GM21390 (cell line): Measurements from ENCODE around the gene VPS35L.
A peak's percentile ranks its signal among the peaks of the same experiment; 100 is the strongest.
"Not testable (repeated sequence)": the region's sequence is repeated elsewhere in the genome, so short reads cannot be mapped to it uniquely, and the experiment has no call there.

Experiments used
- ATAC-seq: cut with Tn5 transposase; IDR thresholded peaks from one replicate; pipeline ENCODE4 v1.9.1; 2021; ENCODE audit not compliant: unreplicated experiment

The VPS35L gene

DNA sequence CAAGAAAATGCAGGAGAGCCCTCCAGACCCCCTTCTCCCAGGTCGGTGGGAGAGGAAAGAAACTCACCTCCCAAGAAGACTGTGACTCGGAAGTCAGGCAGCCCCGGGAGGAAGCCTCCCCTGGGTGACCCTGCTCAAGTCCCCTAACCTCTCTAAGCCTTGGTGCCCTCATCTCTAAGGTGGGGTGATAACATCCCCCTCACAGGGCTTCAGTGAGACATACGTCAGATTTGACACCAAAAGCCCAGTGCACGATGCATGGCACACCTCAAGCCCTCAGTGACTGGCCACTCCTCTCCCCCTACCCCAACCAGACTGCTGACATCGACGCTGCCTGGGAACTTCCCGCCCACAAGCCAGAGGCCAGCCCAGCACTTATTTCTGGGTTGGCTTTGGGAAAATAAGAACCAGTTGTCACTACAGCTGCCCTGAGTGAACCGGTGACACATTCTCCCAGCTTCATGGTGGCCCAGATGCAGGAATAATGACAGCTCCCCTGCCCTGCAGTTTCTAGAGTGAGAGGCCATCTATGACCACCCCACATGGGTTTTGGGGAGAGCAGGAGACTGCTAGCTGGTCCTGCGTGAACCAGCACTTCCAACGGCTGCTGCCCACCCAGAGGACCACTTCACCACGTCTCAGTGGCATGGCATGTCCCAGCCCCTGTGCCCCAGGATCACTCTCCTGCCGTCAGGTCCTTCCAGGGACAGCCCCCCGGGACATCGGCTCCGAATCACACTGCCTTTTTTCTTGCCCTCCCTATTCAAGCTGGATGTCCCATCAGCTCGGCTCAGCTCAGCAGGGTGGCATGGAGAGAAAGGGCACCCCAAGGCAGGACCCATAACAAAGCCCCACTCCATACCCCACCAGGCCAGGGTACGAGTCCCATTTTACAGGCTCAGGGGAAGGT, 153.0 kb downstream of the VPS35L start:
- no peak for ATAC-seq

DNA sequence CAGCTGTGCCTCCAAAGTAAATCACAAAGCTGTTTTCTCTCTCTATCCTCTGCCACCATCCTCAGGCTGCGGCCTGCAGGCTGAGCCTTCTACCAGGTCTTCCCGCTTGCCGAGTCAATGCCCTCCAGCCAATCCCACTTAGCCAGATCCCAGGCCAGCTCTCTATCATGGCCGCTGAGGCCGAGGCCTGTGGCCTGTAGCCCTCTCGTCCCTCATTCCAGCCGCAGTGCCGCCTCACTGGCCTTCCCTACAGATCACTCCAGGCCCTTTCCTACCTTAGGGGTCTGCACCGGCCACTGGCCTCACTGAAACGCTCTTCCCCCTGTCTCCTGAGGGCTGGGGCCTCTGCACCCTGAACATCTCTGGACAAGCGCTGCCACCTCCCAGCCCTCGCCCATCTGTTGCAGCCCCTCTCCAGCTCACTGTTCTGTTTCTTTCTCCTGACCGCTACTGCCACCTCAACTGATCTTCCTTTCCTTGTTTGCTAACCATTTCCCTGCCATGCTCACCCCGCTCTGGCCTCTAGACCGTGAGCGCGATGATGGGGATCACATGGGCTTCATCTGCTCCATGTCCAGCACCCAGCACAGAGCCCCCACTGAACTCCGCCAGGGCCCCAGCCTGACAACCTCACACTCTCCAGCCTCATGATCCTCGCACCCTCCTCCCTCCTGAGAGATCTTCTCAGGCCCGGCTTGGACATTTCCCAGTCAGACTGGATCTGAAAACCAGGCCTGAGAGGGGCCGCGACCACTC, 154.1 kb downstream of the VPS35L start:
- no peak for ATAC-seq

DNA sequence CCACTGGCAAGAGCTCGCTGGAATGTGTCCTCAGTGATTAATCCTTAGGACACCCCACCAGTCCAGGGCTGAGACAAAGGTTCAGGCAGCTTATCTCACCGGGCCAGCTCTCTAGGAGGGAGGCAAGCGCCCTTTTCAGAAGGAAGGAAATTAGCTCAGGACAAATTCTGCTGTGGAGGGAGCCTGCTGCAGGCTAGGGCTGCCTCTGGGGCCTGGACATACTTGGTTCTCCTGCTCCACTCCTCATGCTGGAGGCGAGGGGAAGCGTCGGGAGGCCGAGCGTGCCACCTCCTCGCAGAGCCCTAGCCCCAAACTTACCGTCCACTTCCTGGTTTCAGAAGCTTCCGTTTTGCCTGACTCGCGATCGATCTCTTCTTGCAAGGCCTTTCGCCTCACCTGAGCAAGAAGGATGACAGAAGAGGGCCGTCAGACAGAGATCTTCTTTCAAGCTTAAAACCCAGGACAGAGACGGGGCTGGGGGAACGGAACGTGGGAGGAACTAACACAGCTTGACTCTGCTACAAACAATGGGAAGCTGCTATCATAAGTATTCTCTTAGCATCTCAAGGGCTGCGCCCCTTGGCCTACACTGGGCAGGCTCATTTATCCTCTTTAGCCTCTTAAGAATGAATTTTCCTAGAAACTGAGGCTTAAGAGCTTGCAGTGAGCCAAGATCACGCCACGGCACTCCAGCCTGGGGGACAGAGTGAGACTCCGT, 154.8 kb downstream of the VPS35L start:
- ATAC-seq: no peak

DNA sequence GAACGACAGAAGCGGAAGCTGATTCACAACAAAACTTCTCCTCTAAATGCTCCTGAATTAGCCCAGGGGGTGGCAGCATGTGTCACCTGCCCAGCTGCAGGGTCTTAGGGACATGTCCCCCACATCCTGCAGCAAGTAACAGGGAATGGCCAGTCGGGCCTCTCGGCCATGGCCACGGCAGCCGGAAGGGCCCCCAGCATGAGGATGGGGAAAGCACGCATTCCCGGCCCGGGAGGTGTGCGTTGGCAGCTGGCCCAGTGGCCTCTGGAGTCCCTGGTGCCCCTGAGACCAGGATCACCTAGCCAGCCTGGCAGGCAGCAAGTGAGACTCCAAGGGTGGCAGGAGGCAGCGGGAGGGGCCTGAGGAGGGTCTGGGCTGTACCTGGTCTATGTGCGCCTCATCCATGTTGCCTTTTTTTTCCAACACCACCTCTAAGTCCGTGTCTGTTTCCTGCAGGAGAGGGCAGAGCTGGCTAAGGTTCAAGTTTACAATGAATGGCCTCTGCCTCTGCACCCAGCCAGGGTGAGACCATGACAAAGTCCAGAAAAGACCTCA, 155.6 kb downstream of the VPS35L start:
- ATAC-seq: no peak

DNA sequence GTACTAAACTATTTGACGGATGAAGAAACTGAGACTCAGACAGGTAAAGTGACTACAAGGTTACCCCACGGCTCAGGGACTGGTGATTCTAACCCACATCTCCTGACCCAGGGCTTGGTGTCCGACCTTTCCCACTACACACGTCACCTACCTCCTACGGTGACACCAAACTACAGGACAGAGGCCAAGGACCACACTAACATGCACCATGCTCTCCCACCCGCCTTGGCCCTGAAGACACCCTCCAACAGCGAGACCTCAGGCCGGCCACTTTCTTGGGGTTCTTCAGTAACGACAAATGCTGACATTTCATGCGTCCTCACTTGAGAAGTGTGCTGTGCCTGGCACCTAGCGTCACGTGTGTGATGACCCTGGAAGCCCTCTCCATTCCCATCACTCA, 156.1 kb downstream of the VPS35L start:
- no peak for ATAC-seq

DNA sequence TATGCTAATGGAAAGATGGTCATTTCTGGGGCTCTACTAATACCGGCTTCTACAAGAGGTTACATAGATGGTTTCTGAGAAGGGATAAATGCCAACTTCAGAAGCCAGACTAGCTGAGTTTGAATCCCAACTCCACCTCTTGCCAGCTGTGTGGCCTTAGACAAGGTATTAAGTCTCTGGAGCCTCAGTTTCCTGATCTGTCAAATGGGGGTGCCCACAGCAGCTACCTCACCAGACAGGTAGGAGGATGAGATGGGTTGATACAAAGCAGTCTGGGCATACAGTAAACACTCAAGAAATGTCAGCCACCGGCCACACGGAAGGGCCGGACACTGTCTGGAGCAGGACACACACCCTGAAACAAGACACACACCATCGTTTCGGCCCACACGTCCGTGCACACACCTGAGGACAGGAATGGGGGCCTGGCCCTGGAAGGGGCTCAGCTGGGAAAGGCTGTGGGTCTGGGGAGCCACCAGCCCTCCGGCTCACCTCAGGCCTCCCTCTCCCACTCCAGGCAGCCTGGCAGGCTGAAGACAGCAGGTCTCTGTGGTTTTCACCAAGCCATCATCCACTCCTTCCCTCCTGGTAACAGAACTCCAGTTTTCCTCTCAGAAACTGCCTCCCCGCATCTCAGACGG, 157.0 kb downstream of the VPS35L start:
- no peak for ATAC-seq

DNA sequence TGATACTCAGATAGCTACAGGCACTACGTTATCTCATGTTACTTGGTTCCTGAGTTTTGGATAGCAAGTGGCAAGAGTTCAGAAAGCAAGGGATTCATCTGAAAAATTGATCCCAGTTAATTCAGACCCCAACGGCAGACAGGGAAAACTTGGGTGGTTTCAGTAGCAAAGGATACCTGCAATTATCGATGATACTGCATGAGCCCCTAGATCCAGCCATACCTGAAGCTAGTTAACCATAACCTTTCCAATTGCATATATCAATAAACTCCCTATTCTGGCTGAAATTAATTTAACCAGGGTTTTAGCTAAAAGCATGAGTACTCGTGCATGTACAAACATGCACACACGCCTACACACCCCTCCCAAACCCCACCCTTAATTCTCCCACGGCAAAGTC, 158.2 kb downstream of the VPS35L start:
- no peak for ATAC-seq

DNA sequence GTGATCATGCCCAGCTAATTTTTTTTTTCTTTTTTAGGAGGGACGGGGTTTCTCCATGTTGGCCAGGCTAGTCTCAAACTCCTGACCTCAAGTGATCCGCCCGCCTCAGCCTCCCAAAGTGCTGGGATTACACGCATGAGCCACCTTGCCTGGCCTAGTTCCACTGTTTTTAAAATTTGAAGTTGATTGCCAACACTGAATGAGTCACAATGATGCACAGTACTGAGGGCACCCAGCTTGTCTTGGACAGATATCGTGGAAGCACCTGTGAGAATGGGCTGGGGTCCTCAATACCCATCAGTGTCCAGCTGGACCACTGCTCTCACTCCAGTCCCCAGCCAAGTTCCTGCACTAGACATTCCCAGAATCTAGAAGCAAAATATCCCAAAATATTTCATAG, 160.1 kb downstream of the VPS35L start:
- no peak for ATAC-seq

DNA sequence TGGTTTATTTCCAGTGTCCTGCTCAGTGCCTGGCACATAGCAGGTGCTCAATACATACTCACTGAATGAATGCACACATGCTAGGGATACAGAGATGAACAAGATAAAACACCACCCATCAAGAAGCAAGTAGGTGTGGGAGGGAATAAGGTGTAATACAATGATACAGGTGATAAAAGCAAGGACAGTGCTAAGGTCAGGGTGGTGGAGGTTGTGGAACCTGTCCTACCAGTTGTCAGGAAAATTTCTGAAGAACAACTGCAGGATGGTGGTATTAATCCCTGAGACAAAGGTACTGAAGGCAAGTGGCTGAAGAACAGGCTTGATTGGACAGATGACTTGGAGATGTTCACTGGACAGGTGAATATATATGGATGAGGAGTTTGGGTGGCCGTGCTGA, 160.7 kb downstream of the VPS35L start:
- ATAC-seq: no peak

DNA sequence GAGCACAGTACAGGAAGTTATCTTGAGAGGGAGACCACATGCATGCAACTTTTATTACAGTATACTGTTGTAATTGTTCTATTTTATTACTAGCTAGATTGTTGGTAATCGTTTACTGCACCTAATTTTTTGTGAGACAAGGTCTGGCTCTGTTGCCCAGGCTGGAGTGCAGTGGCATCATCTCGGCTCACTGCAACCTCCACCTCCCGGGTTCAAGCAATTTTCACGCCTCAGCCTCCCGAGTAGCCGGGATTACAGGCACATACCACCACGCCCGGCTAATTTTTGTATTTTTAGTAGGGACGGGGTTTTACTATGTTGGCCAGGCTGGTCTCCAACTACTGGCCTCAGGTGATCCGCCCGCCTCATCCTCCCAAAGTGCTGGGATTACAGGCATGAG, 161.2 kb downstream of the VPS35L start:
- ATAC-seq: not testable (repeated sequence)

DNA sequence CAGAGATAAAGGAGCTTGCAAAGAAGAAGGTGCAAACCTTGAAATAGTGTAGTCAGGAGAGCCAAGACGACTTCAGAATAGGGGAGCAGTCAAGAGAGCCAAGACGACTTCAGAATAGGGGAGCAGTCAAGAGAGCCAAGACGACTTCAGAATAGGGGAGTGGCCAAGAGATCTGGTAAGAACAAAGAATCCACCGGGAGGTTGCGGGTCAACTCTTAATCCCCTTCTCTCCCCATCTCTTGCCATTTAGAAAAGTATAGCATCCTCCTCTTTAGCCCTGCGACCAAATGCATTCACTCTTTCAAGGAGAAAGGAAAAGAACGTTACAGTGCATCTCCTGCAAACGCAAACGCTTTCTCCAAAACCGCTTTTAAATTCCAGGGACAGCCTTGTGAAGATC, 161.8 kb downstream of the VPS35L start:
- ATAC-seq: no peak

DNA sequence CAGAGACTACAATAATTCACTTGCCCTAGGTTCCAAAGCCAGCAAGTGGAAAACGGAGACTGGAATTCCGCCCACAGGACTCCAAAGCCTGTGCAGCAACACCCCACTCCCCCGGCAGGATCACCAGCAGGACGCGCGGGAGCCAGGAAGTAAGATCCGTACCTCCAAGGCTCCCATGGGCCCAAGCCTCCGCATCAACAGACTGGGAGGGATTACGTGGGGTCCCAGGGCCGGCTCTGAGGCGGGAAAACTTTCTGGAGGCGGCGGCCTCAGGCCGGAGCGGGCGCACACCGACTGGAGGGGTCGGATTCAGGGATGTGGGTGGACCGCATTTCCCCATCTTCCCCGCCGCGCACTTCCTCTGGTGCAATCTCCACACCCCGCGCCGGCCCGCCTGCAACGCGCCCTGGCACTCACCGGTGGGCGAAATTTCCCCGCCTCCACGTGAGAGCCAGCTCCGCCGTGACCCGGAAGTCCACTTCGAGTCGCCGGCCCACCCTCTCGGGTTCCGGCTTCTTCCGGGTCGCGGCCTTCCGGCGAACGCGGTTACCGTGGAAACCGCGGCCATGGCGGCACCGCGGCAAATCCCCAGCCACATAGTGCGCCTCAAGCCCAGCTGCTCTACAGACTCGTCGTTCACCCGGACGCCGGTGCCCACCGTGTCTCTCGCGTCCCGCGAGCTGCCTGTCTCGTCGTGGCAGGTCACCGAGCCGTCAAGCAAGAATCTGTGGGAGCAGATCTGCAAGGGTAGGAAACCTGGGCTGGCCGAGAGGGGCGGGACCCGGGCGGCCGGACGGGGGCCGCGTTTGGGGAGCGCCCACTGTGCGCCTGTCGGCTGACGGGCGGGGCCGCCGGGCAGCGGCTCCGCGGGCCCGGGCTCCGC, 162.5 kb downstream of the VPS35L start, which contains the start of the genes IQCK and KNOP1:
IQCK (plus strand) TSS at position 531 of the 883 bp plus-strand sequence; CDS start at position 567, 36 bp downstream.
KNOP1 (minus strand) TSS at position 487 of the 883 bp plus-strand sequence. CDS start 3,192 bp downstream, outside the sequence.
- peak; percentile 97 for ATAC-seq

DNA sequence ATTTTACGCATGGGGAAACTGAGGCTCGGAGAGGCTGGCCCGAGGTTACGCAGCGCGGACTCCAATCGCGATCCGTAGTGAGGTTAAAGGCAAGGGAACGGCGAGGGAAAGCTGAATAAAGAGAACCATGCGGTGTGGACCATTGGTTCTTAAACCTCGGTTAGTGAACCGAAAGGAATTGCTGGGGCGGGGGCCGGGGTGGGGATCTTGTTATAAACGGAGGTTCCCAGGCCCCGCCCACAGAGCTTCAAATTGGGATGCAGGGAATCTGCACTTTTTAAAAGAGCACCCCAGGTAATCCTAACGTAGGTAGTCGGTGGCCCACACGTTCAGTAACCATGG, 163.1 kb downstream of the VPS35L start:
- ATAC-seq: no peak

DNA sequence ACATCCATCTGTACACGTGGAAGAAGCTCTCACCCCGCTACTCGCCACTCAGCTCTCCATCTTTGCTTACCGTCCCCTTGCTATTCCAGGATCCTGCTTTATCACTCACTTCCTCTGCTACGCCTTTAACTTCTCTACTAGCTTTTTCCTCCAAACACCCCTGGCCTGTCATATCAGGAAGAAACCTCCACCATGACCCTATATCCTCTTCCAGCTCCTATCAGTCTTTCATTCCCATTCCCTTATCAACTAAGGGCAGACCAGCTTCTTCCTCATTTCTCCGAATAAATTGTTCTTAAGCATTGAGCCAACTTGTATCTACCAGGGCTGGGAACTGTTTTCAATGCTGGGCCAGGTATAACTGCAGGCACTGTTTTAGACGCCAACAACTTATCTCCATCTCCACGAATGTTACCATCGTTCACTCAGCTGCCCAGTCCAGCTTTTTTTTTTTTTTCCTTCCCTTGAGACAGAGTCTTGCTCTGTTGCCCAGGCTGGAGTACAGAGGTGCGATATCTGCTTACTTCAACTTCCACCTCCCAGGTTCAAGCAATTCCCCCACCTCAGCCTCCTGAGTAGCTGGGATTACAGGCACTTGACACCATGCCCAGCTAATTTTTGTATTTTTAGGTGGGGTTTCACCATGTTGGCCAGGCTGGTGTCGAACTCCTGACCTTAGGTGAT, 166.9 kb downstream of the VPS35L start:
- ATAC-seq: no peak

DNA sequence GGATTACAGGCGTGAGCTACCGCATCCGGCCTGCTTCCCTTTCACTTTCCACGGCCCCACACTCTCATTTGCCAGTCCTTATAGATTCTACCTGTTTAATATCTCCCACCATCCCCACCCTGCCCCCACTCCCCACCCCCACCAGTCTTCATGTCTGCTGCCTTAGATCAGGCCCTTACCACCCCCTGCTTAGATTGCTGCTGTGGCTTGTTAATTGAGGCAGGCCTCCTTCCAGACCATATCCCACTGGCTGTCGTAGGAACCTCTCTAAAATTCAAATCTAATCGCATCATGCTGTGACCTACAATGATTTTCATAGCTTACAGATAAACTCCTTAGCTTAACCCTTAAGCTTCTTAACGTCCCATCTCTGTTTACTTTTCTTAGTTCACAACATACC, 167.5 kb downstream of the VPS35L start:
- no peak for ATAC-seq

DNA sequence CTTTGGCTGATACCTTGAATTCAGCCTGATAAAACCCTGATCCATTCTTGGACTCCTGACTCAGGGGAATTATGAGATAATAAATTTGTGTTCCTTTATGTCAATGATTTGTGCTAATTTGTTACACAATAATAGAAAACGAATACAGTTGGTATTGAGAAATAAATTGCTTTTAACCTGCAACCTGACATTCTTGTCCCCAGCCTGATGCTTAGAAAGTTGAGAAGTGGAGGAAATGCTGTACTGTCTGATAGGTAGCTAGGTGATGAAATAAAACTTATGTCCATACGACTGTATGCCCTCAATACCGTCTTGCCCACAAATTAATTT, 173.1 kb downstream of the VPS35L start:
- no peak for ATAC-seq

DNA sequence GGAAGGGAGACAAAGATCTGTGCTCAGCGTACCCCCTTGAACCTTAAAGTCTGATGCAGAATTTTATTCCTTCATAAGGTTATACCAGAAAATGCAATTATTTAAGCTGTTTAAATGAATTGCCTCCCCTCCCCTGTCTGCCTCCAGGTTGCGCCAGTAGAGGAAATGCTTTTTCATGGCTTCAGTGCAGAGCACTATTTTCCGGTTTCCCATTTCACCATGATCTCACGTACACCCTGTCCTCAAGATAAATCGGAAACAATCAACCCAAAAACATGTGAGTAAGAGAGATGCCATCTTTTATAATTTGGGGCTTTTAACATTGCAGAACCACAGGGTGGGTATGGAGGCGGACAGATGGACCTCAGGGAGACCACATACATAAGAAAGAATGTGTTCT, 178.0 kb downstream of the VPS35L start:
- ATAC-seq: no peak

DNA sequence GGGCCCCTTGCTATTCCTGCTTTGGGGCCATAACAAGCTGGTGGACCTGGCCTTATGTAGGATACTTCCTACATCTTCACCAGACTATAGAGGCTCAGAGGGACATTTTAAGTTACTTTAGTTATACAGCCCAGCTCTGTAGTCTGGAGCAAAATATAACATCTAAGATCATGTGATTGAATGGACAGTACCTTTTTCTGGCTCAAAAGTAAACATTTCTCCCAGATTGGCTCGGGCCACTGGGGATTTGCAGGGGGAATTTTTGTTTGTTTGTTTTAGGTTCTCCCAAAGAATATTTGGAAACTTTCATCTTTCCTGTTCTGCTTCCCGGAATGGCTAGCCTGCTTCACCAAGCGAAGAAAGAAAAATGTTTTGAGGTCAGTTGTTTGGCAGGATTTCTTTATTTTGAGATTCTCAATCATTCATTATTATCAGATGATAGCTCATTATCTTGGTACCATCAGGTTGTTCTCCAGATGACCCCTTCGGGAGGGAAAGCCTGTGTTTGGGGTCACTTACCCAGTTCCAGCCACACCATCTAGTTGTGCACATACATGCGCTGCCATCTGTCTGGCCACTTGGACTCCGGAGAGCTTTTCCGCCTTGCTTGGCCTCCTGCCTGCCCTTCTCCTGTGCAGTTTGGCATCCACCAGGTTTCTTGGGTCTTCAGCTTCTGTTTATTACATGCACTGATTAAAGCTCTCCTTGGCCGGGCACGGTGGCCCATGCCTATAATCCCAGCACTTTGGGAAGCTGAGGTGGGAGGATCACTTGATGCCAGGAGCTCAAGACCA, 179.8 kb downstream of the VPS35L start:
- ATAC-seq: no peak
